Neuronal stem cell (in vitro differentiated cells): ENCODE measurements around the gene GNG12.

Experiments
- DNase-seq: peaks from one replicate; pipeline ENCODE4 v3.0.0-alpha.2; 2013; ENCODE audit warnings: low spot score
- H2AFZ ChIP-seq: one replicate; pipeline ENCODE4 v1.6.1; 2013; ENCODE audit warnings: mild to moderate bottlenecking, low read length, inconsistent platforms
- H2AK5ac ChIP-seq: 2 replicates; pipeline ENCODE4 v1.6.1; 2013; ENCODE audit warnings: low read depth, mild to moderate bottlenecking, inconsistent platforms, low read length, moderate library complexity, mixed read lengths
- H2BK120ac ChIP-seq: 2 replicates; pipeline ENCODE4 v1.6.1; 2013; ENCODE audit warnings: low read depth, mild to moderate bottlenecking, inconsistent platforms, low read length, moderate library complexity, mixed read lengths
- H2BK12ac ChIP-seq: one replicate; pipeline ENCODE4 v1.6.1; 2013; ENCODE audit warnings: low read length, inconsistent platforms
- H2BK15ac ChIP-seq: 2 replicates; pipeline ENCODE4 v1.6.1; 2013; ENCODE audit warnings: mild to moderate bottlenecking, low read length, inconsistent platforms, mixed read lengths
- H2BK5ac ChIP-seq: one replicate; pipeline ENCODE4 v1.6.1; 2013; ENCODE audit warnings: inconsistent platforms, mild to moderate bottlenecking, low read length, moderate library complexity
- H3K14ac ChIP-seq: one replicate; pipeline ENCODE4 v1.6.1; 2013; ENCODE audit warnings: low read length, inconsistent platforms
- H3K18ac ChIP-seq: 2 replicates; pipeline ENCODE4 v1.6.1; 2013; ENCODE audit warnings: low read length, inconsistent platforms
- H3K23ac ChIP-seq: 2 replicates; pipeline ENCODE4 v1.6.1; 2013; ENCODE audit warnings: low read depth, mild to moderate bottlenecking, mixed read lengths, low read length, inconsistent platforms; ENCODE audit not compliant: poor library complexity
- H3K27ac ChIP-seq: replicated peaks from 3 replicates; pipeline ENCODE4 v1.5.1; 2013; ENCODE audit warnings: low read length, inconsistent platforms
- H3K27me3 ChIP-seq, 3 experiments: 2 replicates each; pipeline ENCODE4 v1.6.1; 2013; ENCODE audit warnings: low read length in 3 of 3, mild to moderate bottlenecking in 2 of 3, inconsistent platforms in 1 of 3, low read depth in 1 of 3, mixed read lengths in 1 of 3, moderate library complexity in 1 of 3; ENCODE audit not compliant: control insufficient read depth in 3 of 3, insufficient read depth in 3 of 3
- H3K36me3 ChIP-seq, 2 donors: replicated peaks in 1 of 2; 2 replicates each; pipeline ENCODE4 v1.6.1; 2013; ENCODE audit warnings: low read length in 2 of 2; ENCODE audit not compliant: control insufficient read depth in 2 of 2, insufficient read depth in 2 of 2
- H3K4ac ChIP-seq: 2 replicates; pipeline ENCODE4 v1.6.1; 2013; ENCODE audit warnings: inconsistent platforms, mild to moderate bottlenecking, low read length, moderate library complexity
- H3K4me1 ChIP-seq, 2 donors: 1 replicate in 1 of 2; 2 replicates in 1 of 2; pipeline ENCODE4 v1.6.1; 2013; ENCODE audit warnings: low read length in 2 of 2, low read depth in 1 of 2; ENCODE audit not compliant: control insufficient read depth in 2 of 2, insufficient read depth in 1 of 2
- H3K4me2 ChIP-seq: one replicate; pipeline ENCODE4 v1.6.1; 2013; ENCODE audit warnings: mild to moderate bottlenecking, low read length, inconsistent platforms; ENCODE audit not compliant: insufficient read depth, poor library complexity, severe bottlenecking
- H3K4me3 ChIP-seq, 2 donors: 2 replicates each; pipeline ENCODE4 v1.5.1; 2013; ENCODE audit warnings: low read length in 2 of 2, mild to moderate bottlenecking in 2 of 2, inconsistent platforms in 1 of 2, moderate library complexity in 1 of 2
- H3K79me1 ChIP-seq: one replicate; pipeline ENCODE4 v1.6.1; 2013; ENCODE audit warnings: low read depth, mild to moderate bottlenecking, inconsistent platforms, low read length, moderate library complexity
- H3K9ac ChIP-seq: one replicate; pipeline ENCODE4 v1.6.1; 2013; ENCODE audit warnings: mild to moderate bottlenecking, low read depth, low read length, inconsistent platforms; ENCODE audit not compliant: poor library complexity
- H3K9me3 ChIP-seq, 2 donors: replicated peaks in 1 of 2; 2 replicates each; pipeline versions ENCODE3 to v1.6.1; 2013; ENCODE audit warnings: low read length in 2 of 2, mild to moderate bottlenecking in 2 of 2, inconsistent platforms in 1 of 2, low read depth in 1 of 2, mixed read lengths in 1 of 2, moderate library complexity in 1 of 2; ENCODE audit not compliant: control insufficient read depth in 2 of 2, insufficient read depth in 1 of 2
- H4K8ac ChIP-seq: one replicate; pipeline ENCODE4 v1.6.1; 2013; ENCODE audit warnings: low read depth, mild to moderate bottlenecking, inconsistent platforms, low read length, moderate library complexity
- H4K91ac ChIP-seq: one replicate; pipeline ENCODE4 v1.6.1; 2013; ENCODE audit warnings: low read length, low read depth, mild to moderate bottlenecking, inconsistent platforms; ENCODE audit not compliant: poor library complexity
- WGBS, 2 donors: extraction: QIAGEN DNeasy Blood & Tissue Kit; methylation state at CpG; one replicate each; pipeline ENCODE4 v1.1.7; 2013; ENCODE audit warnings: missing lambda C conversion rate in 2 of 2, mixed read lengths in 1 of 2; ENCODE audit not compliant: insufficient read length in 2 of 2, insufficient replicate concordance in 1 of 2; ENCODE audit errors: extremely low coverage in 2 of 2; 5-methylcytosine and 5-hydroxymethylcytosine counted together

The GNG12 gene

DNA sequence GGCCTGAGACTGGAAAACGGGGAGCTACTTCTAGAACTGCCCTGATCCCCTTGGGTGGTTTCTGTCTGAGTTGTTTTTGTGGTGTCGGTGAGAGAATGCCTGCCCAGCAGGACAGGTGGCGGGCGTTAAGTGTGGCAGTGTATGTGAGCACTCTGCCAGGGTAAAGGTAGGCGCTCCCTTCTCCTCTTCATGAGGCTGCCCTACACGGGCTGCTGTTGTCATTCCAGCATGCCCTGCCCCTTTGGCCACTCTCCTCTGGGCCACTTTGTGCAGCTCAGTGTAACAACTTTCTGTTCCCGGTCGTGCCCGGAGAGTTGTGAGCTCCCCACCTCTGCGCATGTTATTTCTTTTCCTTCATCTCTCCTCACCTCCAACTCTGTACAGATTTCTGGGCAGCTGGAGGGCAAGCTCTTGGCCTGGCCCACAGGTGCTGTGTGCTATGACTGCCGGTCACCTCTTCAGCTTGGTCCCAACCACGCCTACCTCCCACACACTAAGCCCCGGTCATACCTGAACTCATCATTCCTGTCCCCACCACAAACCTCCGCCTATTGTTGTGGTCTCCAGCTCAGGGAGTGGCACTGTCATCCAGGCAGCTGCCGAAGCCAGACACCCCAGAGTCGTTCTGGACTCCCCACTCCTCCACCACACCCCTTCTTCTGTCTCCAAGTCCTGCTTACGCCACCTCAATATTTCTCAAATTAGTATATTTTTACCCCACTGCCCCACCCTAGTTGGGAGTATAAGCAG lies 79.3 kb downstream of the GNG12 start:
- Histone ChIP-seq H3K9ac (no peak overlapping the region), H3K4me1 (peaks cover 13 to 19% of the 10 kb centered on the region in 2 donors), H3K23ac (no peak overlapping the region), H3K36me3 (no peaks in the 10 kb centered on the region), H3K4ac (no peak overlapping the region), H3K4me3 (no peak overlapping the region), H2AFZ (no peak overlapping the region), H3K9me3 (no peaks in the 10 kb centered on the region), H3K4me2 (no peak overlapping the region), H3K14ac (no peak overlapping the region), H3K79me1 (no peaks in the 10 kb centered on the region), H2BK12ac (no peak overlapping the region), H3K27ac (no peak overlapping the region), H2BK5ac (no peak overlapping the region), H2BK15ac (peak overlapping the region; percentile 11), H2AK5ac (no peak overlapping the region), H3K18ac (peak overlapping the region; percentile 9), H3K27me3 (no peaks in the 10 kb centered on the region), H4K8ac (no peak overlapping the region), H4K91ac (no peak overlapping the region), H2BK120ac (no peak overlapping the region)
- no CpG with 5 or more reads among the region's 17 CpGs for WGBS, 2 donors
- DNase-seq: no peak

DNA sequence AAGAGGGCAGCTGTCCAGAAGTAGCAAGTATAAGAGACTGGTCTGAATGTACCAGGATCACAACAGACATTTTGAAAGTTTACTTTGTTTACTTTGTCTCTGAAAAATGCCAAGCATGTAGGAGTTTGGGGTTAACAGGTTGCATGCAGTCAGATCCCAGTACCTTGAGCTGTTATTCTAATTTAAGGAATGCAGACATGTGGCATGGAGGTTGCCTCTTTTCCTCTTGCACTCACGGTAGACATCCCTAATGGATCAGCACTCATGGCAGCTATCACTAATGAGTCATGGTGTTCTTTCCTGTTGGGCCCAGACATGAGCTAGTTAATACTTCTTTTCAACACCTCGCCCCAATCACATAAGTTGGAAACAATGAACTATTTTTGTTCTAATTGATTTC lies 81.0 kb downstream of the GNG12 start:
- no peak overlapping the region for H3K4me3 ChIP-seq
- H3K4me2 ChIP-seq: no peak overlapping the region
- H3K9me3 ChIP-seq: no peaks in the 10 kb centered on the region
- no peaks in the 10 kb centered on the region for H3K27me3 ChIP-seq
- H3K18ac ChIP-seq: no peak overlapping the region
- H2BK15ac ChIP-seq: no peak overlapping the region
- no peak for DNase-seq
- peaks cover 25 to 30% of the 10 kb centered on the region in 2 donors for H3K4me1 ChIP-seq
- no peak overlapping the region for H3K9ac ChIP-seq
- H4K91ac ChIP-seq: no peak overlapping the region
- H4K8ac ChIP-seq: no peak overlapping the region
- no peaks in the 10 kb centered on the region for H3K36me3 ChIP-seq
- H3K23ac ChIP-seq: no peak overlapping the region
- no peak overlapping the region for H2BK120ac ChIP-seq
- no peak overlapping the region for H3K14ac ChIP-seq
- H3K4ac ChIP-seq: no peak overlapping the region
- no peak overlapping the region for H2BK12ac ChIP-seq
- WGBS, 2 donors: no CpG with 5 or more reads among the region's 2 CpGs
- H2AFZ ChIP-seq: no peak overlapping the region
- no peaks in the 10 kb centered on the region for H3K79me1 ChIP-seq
- H3K27ac ChIP-seq: no peak overlapping the region
- no peak overlapping the region for H2AK5ac ChIP-seq
- no peak overlapping the region for H2BK5ac ChIP-seq

DNA sequence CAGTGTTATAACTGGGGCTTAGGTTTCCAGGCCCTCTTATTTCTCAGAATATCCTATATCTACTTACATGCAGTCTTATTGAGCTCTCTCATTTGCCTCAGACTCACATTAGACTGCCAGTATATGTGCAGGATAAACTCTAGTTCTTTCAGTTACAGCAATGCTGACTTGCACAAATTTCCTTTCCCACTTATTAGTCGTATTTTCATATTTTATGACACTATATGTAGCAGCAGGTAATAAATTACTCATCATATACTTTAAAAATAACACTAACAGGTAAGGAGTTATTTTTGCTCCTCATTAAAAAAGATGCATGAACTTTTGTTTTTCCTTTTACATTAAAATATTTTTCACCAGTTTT lies 82.6 kb downstream of the GNG12 start:
- Histone ChIP-seq H2AK5ac (no peak overlapping the region), H4K91ac (no peak overlapping the region), H3K18ac (no peak overlapping the region), H3K14ac (no peak overlapping the region), H3K4ac (no peak overlapping the region), H3K79me1 (no peaks in the 10 kb centered on the region), H2BK12ac (no peak overlapping the region), H2BK15ac (no peak overlapping the region), H3K4me2 (no peak overlapping the region), H2AFZ (no peak overlapping the region), H3K27me3 (no peaks in the 10 kb centered on the region), H4K8ac (no peak overlapping the region), H3K36me3 (no peaks in the 10 kb centered on the region), H2BK120ac (no peak overlapping the region), H3K27ac (no peak overlapping the region), H3K4me3 (no peak overlapping the region), H3K23ac (no peak overlapping the region), H3K4me1 (peaks cover 25 to 30% of the 10 kb centered on the region in 2 donors), H2BK5ac (no peak overlapping the region), H3K9me3 (no peaks in the 10 kb centered on the region), H3K9ac (no peak overlapping the region)
- no peak for DNase-seq
- WGBS, 2 donors: no CpG with 5 or more reads among the region's 1 CpG

DNA sequence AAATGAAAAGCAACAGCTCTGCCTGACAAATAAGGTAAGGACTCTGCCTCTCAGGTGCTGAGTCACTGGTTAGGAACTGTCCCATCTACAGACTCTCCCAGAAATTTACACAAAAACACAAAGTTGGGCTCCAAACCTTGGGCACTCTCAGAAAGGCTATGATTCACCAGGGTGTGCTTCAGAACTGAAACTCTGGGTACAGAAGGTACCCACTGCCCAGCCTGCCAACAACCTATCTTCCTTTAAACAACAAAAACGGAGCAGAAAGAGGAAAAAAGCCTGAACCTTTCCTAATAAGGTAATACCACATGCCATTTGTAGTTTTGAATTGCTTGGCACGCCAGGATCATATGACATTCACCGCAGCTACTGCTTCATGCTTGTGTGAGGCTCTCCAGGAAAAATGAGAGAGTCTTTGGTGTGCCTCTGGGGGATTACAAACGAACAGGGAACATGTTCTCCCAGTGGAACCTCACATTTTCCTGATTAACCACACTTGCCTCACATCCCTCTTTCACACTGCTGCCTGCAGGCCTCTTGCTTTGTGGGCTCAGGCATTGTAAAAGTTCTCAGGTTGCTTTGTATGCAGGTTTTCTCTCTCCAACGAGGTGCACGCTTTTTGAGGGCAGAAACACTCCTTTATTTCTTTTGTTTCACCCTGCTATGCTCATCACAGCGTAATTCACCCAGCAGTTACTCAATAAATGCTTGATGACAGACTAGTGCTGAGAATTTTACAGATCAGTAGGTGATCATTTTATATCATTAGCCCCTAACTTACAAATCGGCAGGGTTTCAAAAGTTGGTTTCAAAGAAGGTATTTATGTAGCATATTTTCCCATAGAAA lies 83.2 kb downstream of the GNG12 start:
- no CpG with 5 or more reads among the region's 8 CpGs for WGBS, 2 donors
- Histone ChIP-seq H3K14ac (no peak overlapping the region), H3K9me3 (no peaks in the 10 kb centered on the region), H3K4ac (no peak overlapping the region), H3K27ac (peak overlapping the region; percentile 38), H3K27me3 (no peaks in the 10 kb centered on the region), H3K4me3 (no peak overlapping the region), H3K36me3 (no peaks in the 10 kb centered on the region), H2BK15ac (no peak overlapping the region), H3K9ac (no peak overlapping the region), H4K91ac (no peak overlapping the region), H2AK5ac (no peak overlapping the region), H3K4me2 (no peak overlapping the region), H4K8ac (no peak overlapping the region), H2BK5ac (no peak overlapping the region), H2BK120ac (no peak overlapping the region), H2BK12ac (no peak overlapping the region), H3K4me1 (peaks cover 25 to 30% of the 10 kb centered on the region in 2 donors), H3K79me1 (no peaks in the 10 kb centered on the region), H3K23ac (no peak overlapping the region), H2AFZ (peak overlapping the region; percentile 49), H3K18ac (no peak overlapping the region)
- DNase-seq: no peak
